PFSK-1 (cell line): ENCODE results near the gene OSBPL10.

Experiments used
- FOXP2 ChIP-seq: optimal IDR thresholded peaks from 2 replicates; pipeline ENCODE3; 2011; ENCODE audit warnings: borderline replicate concordance, control low read depth, inconsistent platforms; ENCODE audit not compliant: insufficient read depth; ENCODE audit errors: extremely low read length, extremely low read depth
- POLR2AphosphoS5 ChIP-seq: IDR thresholded peaks from 2 replicates; pipeline ENCODE4 v1.6.1; 2012; ENCODE audit warnings: low read depth, mild to moderate bottlenecking, control low read depth, low read length, moderate library complexity
- REST ChIP-seq, 2 experiments: IDR thresholded peaks; 2 replicates each; pipeline versions ENCODE4 v1.6.1 to v1.8.0; 2011 to 2012; ENCODE audit warnings: low read depth in 2 of 2, low read length in 2 of 2, control low read depth in 1 of 2, inconsistent platforms in 1 of 2, mild to moderate bottlenecking in 1 of 2, moderate library complexity in 1 of 2; ENCODE audit not compliant: insufficient read depth in 1 of 2
- SIN3A ChIP-seq: IDR thresholded peaks from 2 replicates; pipeline ENCODE4 v1.6.1; 2012; ENCODE audit warnings: mild to moderate bottlenecking, low read length, moderate library complexity, borderline replicate concordance; ENCODE audit not compliant: insufficient read depth
- TAF1 ChIP-seq: IDR thresholded peaks from 2 replicates; pipeline ENCODE4 v1.6.1; 2012; ENCODE audit warnings: low read length, control low read depth, borderline replicate concordance; ENCODE audit not compliant: insufficient read depth

The OSBPL10 gene

GRCh38 chr3:31880020-31880419, 101.0 kb downstream of the OSBPL10 start:
- no peak for TF ChIP-seq TAF1
- TF ChIP-seq REST (IDR thresholded peaks at IDR 0.05; ENCODE audit: insufficient read depth in 1 of 2, low read depth in 2 of 2, low read length in 2 of 2) = no peak
- TF ChIP-seq FOXP2 = no peak

GRCh38 chr3:31879365-31879764, 101.7 kb downstream of the OSBPL10 start:
- no peak for TF ChIP-seq TAF1

GRCh38 chr3:31878231-31878838, 102.7 kb downstream of the OSBPL10 start:
- no peak for TF ChIP-seq POLR2AphosphoS5
- no peak for TF ChIP-seq FOXP2
- TF ChIP-seq REST (IDR thresholded peaks at IDR 0.05; ENCODE audit: insufficient read depth in 1 of 2, low read depth in 2 of 2, low read length in 2 of 2) = no peak
- TF ChIP-seq SIN3A = no peak
- TF ChIP-seq TAF1 = no peak

- TF ChIP-seq TAF1 (no peak), POLR2AphosphoS5 (no peak)
These were observed 104.7 kb downstream of the OSBPL10 start for GRCh38 chr3:31876331-31876730.

- TF ChIP-seq SIN3A (no peak), REST (IDR thresholded peaks at IDR 0.05; ENCODE audit: insufficient read depth in 1 of 2, low read depth in 2 of 2, low read length in 2 of 2) (no peak), TAF1 (no peak), POLR2AphosphoS5 (no peak), FOXP2 (no peak)
These were observed 105.6 kb downstream of the OSBPL10 start for GRCh38 chr3:31875437-31875836.

- TF ChIP-seq POLR2AphosphoS5 = no peak
- TF ChIP-seq SIN3A = no peak
- TF ChIP-seq FOXP2 = no peak
- no peak for TF ChIP-seq REST (IDR thresholded peaks at IDR 0.05; ENCODE audit: insufficient read depth in 1 of 2, low read depth in 2 of 2, low read length in 2 of 2)
- TF ChIP-seq TAF1 = no peak
These were observed 107.7 kb downstream of the OSBPL10 start for GRCh38 chr3:31873254-31873820.
